ENCODE measurements around the gene PRR35. TPM values are rescaled to one million over a fixed set of nuclear protein-coding genes. Genes with fewer than 3 reads are reported as not detected.

The PRR35 gene
- total and polyA plus RNA-seq, 2 experiments from 2014 or later: 0.66 TPM; not detected in 1

GRCh38 chr16:554640-555365, 5.4 kb upstream of the PRR35 start:
- Histone ChIP-seq H3K9me3 (ENCODE audit: low read depth) (no peaks in the 10 kb centered on the region), H3K4me3 (no peak overlapping the region), H3K27me3 (peaks cover 17% of the 10 kb centered on the region), H3K27ac (no peak overlapping the region), H3K36me3 (peaks cover 1% of the 10 kb centered on the region), H3K4me1 (ENCODE audit: low read depth) (no peaks in the 10 kb centered on the region)
- peak in 1 of 2 donors; percentile 37 for DNase-seq (ENCODE audit: low read depth in 1 of 2, low spot score in 1 of 2)
- no peak for TF ChIP-seq CTCF (IDR thresholded peaks at IDR 0.05; ENCODE audit: low read depth, low read length)

GRCh38 chr16:555528-556473, 4.4 kb upstream of the PRR35 start:
- H3K4me1 ChIP-seq (ENCODE audit: low read depth): no peaks in the 10 kb centered on the region
- peaks cover 27% of the 10 kb centered on the region for H3K27me3 ChIP-seq
- H3K4me3 ChIP-seq: no peak overlapping the region
- no peak overlapping the region for H3K27ac ChIP-seq
- H3K9me3 ChIP-seq (ENCODE audit: low read depth): no peaks in the 10 kb centered on the region
- DNase-seq (ENCODE audit: low read depth in 1 of 2, low spot score in 1 of 2): no peak
- no peak for TF ChIP-seq CTCF (IDR thresholded peaks at IDR 0.05; ENCODE audit: low read depth, low read length)
- no peaks in the 10 kb centered on the region for H3K36me3 ChIP-seq

- Histone ChIP-seq H3K4me1 (ENCODE audit: low read depth) (no peaks in the 10 kb centered on the region), H3K36me3 (no peaks in the 10 kb centered on the region), H3K27ac (no peak overlapping the region), H3K4me3 (no peak overlapping the region), H3K27me3 (peaks cover 35% of the 10 kb centered on the region), H3K9me3 (ENCODE audit: low read depth) (no peaks in the 10 kb centered on the region)
- TF ChIP-seq CTCF (IDR thresholded peaks at IDR 0.05; ENCODE audit: low read depth, low read length): no peak
- DNase-seq (ENCODE audit: low read depth in 1 of 2, low spot score in 1 of 2): no peak
Measured at GRCh38 chr16:556474-557173, 3.6 kb upstream of the PRR35 start.

- H3K27me3 ChIP-seq: peaks cover 42% of the 10 kb centered on the region
Measured at GRCh38 chr16:557463-558297, 2.5 kb upstream of the PRR35 start.

More at GRCh38 chr16:557463-558297, 2.5 kb upstream of the PRR35 start:
- Histone ChIP-seq H3K36me3 (no peaks in the 10 kb centered on the region), H3K9me3 (ENCODE audit: low read depth) (no peaks in the 10 kb centered on the region), H3K4me1 (ENCODE audit: low read depth) (no peaks in the 10 kb centered on the region), H3K4me3 (no peak overlapping the region), H3K27ac (no peak overlapping the region)
- no peak for DNase-seq (ENCODE audit: low read depth in 1 of 2, low spot score in 1 of 2)
- no peak for TF ChIP-seq CTCF (IDR thresholded peaks at IDR 0.05; ENCODE audit: low read depth, low read length)

All from cardiac muscle cell (in vitro differentiated cells and primary cell).